ENCODE results near the gene ANAPC2. TPM values are rescaled to one million over a fixed set of nuclear protein-coding genes. Genes with fewer than 3 reads are reported as not detected.

ANAPC2 gene
- total RNA-seq, 1 donor from 2014 or later: 71.7 TPM

DNA sequence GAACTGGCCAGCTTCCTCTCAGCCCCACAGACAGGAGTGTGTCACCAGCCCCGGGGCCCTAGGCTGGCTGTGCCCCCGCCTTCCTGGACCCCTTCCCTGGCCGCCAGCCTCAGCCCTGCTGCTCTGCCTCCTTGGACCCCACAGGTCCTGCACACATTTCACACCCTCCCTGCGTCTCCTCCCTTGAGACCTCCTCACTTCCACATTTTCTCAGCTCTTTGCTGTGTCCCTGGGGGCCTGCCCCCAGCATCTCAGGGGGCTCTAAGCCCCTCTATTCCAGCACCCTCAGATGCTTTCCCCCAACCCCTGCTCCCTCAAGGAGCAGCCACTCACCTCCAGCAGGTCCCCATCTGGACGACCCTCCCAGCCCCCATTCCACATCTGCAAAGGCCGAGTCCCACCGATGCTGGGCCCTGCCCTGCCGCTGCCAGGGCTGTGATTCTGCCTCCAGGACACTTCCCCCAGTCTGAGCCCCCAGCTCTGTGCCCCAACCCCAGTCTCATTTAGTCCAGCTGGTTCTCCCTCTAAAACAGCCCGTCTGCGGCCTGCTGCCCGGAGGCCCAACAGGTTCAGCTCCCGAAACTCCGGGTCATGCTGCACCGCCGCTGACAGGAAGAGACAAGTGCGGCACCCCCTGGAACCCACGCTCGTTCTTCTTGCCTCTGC, 46.5 kb upstream of the ANAPC2 start:
- H3K27ac Mint-ChIP-seq (ENCODE audit: unreplicated experiment): no peak overlapping the region
- H3K27me3 Mint-ChIP-seq (ENCODE audit: low read depth): no peaks in the 10 kb centered on the region
- no peaks in the 10 kb centered on the region for H3K9me3 Mint-ChIP-seq
- no peak for DNase-seq (ENCODE audit: low read depth, low spot score)
- H3K4me1 Mint-ChIP-seq: peaks cover 6% of the 10 kb centered on the region
- peak overlapping the region; percentile 69 for H3K4me3 Mint-ChIP-seq
- H3K36me3 Mint-ChIP-seq (ENCODE audit: low read depth): no peaks in the 10 kb centered on the region
- no peak for TF ChIP-seq CTCF (conservative IDR thresholded peaks at IDR 0.05)

DNA sequence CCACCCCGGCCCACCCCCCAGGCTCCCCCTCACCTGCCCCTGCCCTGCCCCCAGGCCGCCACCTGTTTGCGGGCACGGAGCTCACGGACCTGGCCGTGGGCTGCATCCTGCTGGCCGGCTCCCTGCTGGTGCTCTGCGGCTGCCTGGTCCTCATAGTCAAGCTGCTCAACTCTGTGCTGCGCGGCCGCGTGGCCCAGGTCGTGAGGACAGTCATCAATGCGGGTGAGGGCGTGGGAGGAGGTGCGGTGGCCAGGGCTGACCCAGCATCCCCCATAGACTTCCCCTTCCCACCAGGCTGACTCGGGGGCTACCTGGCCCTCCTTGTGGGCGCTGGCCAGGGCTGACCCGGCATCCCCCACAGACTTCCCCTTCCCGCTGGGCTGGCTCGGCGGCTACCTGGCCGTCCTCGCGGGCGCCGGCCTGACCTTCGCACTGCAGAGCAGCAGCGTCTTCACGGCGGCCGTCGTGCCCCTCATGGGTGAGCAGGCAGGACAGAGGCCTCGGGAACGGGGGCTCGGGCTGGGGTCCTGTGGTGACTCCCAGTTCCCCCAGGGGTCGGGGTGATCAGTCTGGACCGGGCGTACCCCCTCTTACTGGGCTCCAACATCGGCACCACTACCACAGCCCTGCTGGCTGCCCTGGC, 45.8 kb upstream of the ANAPC2 start:
- no peak for DNase-seq (ENCODE audit: low read depth, low spot score)
- Mint-ChIP-seq H3K4me1 (peaks cover 5% of the 10 kb centered on the region), H3K27ac (ENCODE audit: unreplicated experiment) (no peak overlapping the region), H3K9me3 (no peaks in the 10 kb centered on the region), H3K36me3 (ENCODE audit: low read depth) (no peaks in the 10 kb centered on the region), H3K27me3 (ENCODE audit: low read depth) (no peaks in the 10 kb centered on the region), H3K4me3 (no peak overlapping the region)
- no peak for TF ChIP-seq CTCF (conservative IDR thresholded peaks at IDR 0.05)

DNA sequence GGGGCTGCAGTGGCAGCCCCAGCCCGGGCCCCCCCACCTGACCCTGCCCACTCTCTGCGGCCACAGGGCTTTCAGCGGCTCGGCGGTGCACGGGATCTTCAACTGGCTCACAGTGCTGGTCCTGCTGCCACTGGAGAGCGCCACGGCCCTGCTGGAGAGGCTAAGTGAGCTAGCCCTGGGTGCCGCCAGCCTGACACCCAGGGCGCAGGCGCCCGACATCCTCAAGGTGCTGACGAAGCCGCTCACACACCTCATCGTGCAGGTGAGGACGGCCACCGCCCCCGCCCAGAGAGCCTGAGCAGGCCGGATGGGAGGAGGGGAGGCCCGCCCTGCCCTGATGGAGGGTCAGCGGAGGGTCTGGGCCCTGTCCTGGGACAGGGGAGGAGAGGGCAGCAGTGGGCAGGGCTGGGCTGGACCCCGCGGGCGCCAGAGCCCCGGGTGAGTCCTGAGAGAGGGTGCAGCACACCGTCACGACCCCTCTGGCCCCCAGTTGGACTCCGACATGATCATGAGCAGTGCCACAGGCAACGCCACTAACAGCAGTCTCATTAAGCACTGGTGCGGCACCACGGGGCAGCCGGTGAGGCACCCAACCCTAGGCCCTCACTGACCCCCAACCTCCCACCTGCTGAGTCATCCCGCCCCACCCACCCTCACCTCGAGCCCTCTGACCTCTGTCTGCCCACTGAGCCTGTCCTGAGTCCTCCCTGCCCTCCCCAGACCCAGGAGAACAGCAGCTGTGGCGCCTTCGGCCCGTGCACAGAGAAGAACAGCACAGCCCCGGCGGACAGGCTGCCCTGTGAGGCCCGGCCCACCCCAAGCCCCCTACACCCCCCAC, 45.0 kb upstream of the ANAPC2 start:
- DNase-seq (ENCODE audit: low read depth, low spot score): no peak
- H3K4me1 Mint-ChIP-seq: no peaks in the 10 kb centered on the region
- H3K27ac Mint-ChIP-seq (ENCODE audit: unreplicated experiment): no peak overlapping the region
- no peaks in the 10 kb centered on the region for H3K36me3 Mint-ChIP-seq (ENCODE audit: low read depth)
- no peaks in the 10 kb centered on the region for H3K9me3 Mint-ChIP-seq
- no peaks in the 10 kb centered on the region for H3K27me3 Mint-ChIP-seq (ENCODE audit: low read depth)
- TF ChIP-seq CTCF (conservative IDR thresholded peaks at IDR 0.05): no peak
- no peak overlapping the region for H3K4me3 Mint-ChIP-seq

GRCh38 chr9:137232510-137232909, 44.1 kb upstream of the ANAPC2 start:
- H3K9me3 Mint-ChIP-seq: no peaks in the 10 kb centered on the region
- no peaks in the 10 kb centered on the region for H3K36me3 Mint-ChIP-seq (ENCODE audit: low read depth)
- H3K4me1 Mint-ChIP-seq: peaks cover 2% of the 10 kb centered on the region
- no peak overlapping the region for H3K27ac Mint-ChIP-seq (ENCODE audit: unreplicated experiment)
- DNase-seq (ENCODE audit: low read depth, low spot score): no peak
- no peak overlapping the region for H3K4me3 Mint-ChIP-seq
- no peak for TF ChIP-seq CTCF (conservative IDR thresholded peaks at IDR 0.05)
- peaks cover 2% of the 10 kb centered on the region for H3K27me3 Mint-ChIP-seq (ENCODE audit: low read depth)

DNA sequence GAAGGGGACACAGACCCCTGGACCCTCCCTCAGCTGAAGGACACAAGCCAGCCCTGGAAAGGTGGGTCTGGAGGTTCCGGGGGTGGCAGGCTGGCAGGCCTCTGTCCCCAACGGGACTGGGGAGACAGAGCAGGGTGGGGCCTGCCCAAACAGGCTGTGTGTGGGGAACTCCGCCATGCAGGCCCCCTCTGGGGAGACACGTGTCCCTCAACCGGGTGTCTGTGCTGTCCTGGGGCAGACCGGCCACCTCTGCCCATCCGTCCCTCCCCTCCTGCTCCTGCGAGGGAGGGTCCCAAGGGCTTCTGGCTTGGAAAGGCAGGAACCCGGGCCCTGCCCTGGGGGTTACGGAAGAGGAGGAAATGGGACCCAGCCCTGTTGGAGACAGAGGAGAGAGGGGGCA, 43.7 kb upstream of the ANAPC2 start:
- H3K27me3 Mint-ChIP-seq (ENCODE audit: low read depth): peaks cover 3% of the 10 kb centered on the region
- DNase-seq (ENCODE audit: low read depth, low spot score): no peak
- no peak for TF ChIP-seq CTCF (conservative IDR thresholded peaks at IDR 0.05)
- no peak overlapping the region for H3K27ac Mint-ChIP-seq (ENCODE audit: unreplicated experiment)
- peaks cover 4% of the 10 kb centered on the region for H3K4me1 Mint-ChIP-seq
- no peaks in the 10 kb centered on the region for H3K9me3 Mint-ChIP-seq
- no peaks in the 10 kb centered on the region for H3K36me3 Mint-ChIP-seq (ENCODE audit: low read depth)
- H3K4me3 Mint-ChIP-seq: no peak overlapping the region

All from neural crest cell (in vitro differentiated cells).